Measurements from ENCODE around the gene EXOC8.
"Not testable (repeated sequence)": the region's sequence is repeated elsewhere in the genome, so short reads cannot be mapped to it uniquely, and the experiment has no call there.

EXOC8 gene

GRCh38 chr1:231354330-231355020 lies 16.8 kb upstream of the EXOC8 start:
- FAIRE-seq (no peak), DNase-seq (ENCODE audit: low spot score) (no peak)

GRCh38 chr1:231353086-231353485 lies 15.4 kb upstream of the EXOC8 start:
- FAIRE-seq (no peak), DNase-seq (ENCODE audit: low spot score) (no peak)

- FAIRE-seq: no peak
These were observed 14.2 kb upstream of the EXOC8 start for GRCh38 chr1:231351816-231352215.

GRCh38 chr1:231348856-231349255 lies 11.2 kb upstream of the EXOC8 start:
- not testable (repeated sequence) for DNase-seq (ENCODE audit: low spot score); FAIRE-seq

More at GRCh38 chr1:231351816-231352215, 14.2 kb upstream of the EXOC8 start:
- no peak for DNase-seq (ENCODE audit: low spot score)

- no peak for DNase-seq (ENCODE audit: low spot score)
- FAIRE-seq: no peak
These were observed 10.8 kb upstream of the EXOC8 start for GRCh38 chr1:231348442-231348841.

GRCh38 chr1:231347961-231348360 lies 10.3 kb upstream of the EXOC8 start:
- FAIRE-seq: no peak
- DNase-seq (ENCODE audit: low spot score): no peak

GRCh38 chr1:231340328-231341013 lies 2.8 kb upstream of the EXOC8 start:
- FAIRE-seq: no peak

GRCh38 chr1:231338270-231339128 lies 847 bp upstream of the EXOC8 start, which contains the start of gene SPRTN:
TSS of gene SPRTN (plus strand) at chr1:231338293. CDS start at chr1:231338384, 91 bp downstream.
- FAIRE-seq (no peak), DNase-seq (ENCODE audit: low spot score) (no peak)

More at GRCh38 chr1:231340328-231341013, 2.8 kb upstream of the EXOC8 start:
- no peak for DNase-seq (ENCODE audit: low spot score)

GRCh38 chr1:231337043-231337471 lies 595 bp downstream of the EXOC8 start:
- FAIRE-seq: no peak

GRCh38 chr1:231335663-231336602 lies 1.7 kb downstream of the EXOC8 start:
- no peak for DNase-seq (ENCODE audit: low spot score)
- FAIRE-seq: no peak

More at GRCh38 chr1:231337043-231337471, 595 bp downstream of the EXOC8 start:
- no peak for DNase-seq (ENCODE audit: low spot score)

- no peak for FAIRE-seq
These were observed 2.7 kb downstream of the EXOC8 start for GRCh38 chr1:231334952-231335351.

GRCh38 chr1:231334079-231334666 lies 3.5 kb downstream of the EXOC8 start:
- DNase-seq (ENCODE audit: low spot score) (no peak), FAIRE-seq (no peak)

More at GRCh38 chr1:231334952-231335351, 2.7 kb downstream of the EXOC8 start:
- DNase-seq (ENCODE audit: low spot score): no peak

- no peak for DNase-seq (ENCODE audit: low spot score)
- FAIRE-seq: no peak
These were observed 4.9 kb downstream of the EXOC8 start for GRCh38 chr1:231332761-231333160.

GRCh38 chr1:231329483-231329882 lies 8.2 kb downstream of the EXOC8 start:
- DNase-seq (ENCODE audit: low spot score): no peak
- no peak for FAIRE-seq

- no peak for FAIRE-seq
- DNase-seq (ENCODE audit: low spot score): no peak
These were observed 10.0 kb downstream of the EXOC8 start for GRCh38 chr1:231327617-231328016.

GRCh38 chr1:231326248-231326647 lies 11.4 kb downstream of the EXOC8 start:
- DNase-seq (ENCODE audit: low spot score) (no peak), FAIRE-seq (no peak)

GRCh38 chr1:231324660-231325059 lies 13.0 kb downstream of the EXOC8 start:
- DNase-seq (ENCODE audit: low spot score) (no peak), FAIRE-seq (no peak)

- no peak for DNase-seq (ENCODE audit: low spot score)
- no peak for FAIRE-seq
These were observed 14.6 kb downstream of the EXOC8 start for GRCh38 chr1:231322880-231323530.

GRCh38 chr1:231319080-231319479 lies 18.6 kb downstream of the EXOC8 start:
- DNase-seq (ENCODE audit: low spot score) (no peak), FAIRE-seq (no peak)

GRCh38 chr1:231318568-231318967 lies 19.1 kb downstream of the EXOC8 start:
- FAIRE-seq: no peak
- DNase-seq (ENCODE audit: low spot score): no peak
